SIG-M5 treated with dmso at 0.1 percent for 504 hours (cell line): ENCODE measurements around the gene SH3RF3.

Source experiments
- DNase-seq: peaks from one replicate; lab custom pipeline; 2025; ENCODE audit not compliant: unreplicated experiment; lab: John Stamatoyannopoulos, UW

The SH3RF3 gene

GRCh38 chr2:109427661-109428091, 298.7 kb downstream of the SH3RF3 start:
- no peak for DNase-seq

GRCh38 chr2:109428281-109428680, 299.3 kb downstream of the SH3RF3 start:
- DNase-seq: no peak

GRCh38 chr2:109428841-109429566, 300.0 kb downstream of the SH3RF3 start:
- no peak for DNase-seq

GRCh38 chr2:109429567-109430328, 300.7 kb downstream of the SH3RF3 start:
- no peak for DNase-seq

- DNase-seq: no peak
Measured at GRCh38 chr2:109430329-109430636, 301.3 kb downstream of the SH3RF3 start.

GRCh38 chr2:109432421-109432820, 303.4 kb downstream of the SH3RF3 start:
- DNase-seq: no peak

- DNase-seq: no peak
Measured at GRCh38 chr2:109433486-109433885, 304.5 kb downstream of the SH3RF3 start.

- no peak for DNase-seq
Measured at GRCh38 chr2:109433926-109434325, 304.9 kb downstream of the SH3RF3 start.

- no peak for DNase-seq
Measured at GRCh38 chr2:109434351-109434750, 305.3 kb downstream of the SH3RF3 start.

GRCh38 chr2:109435066-109435690, 306.2 kb downstream of the SH3RF3 start:
- no peak for DNase-seq

GRCh38 chr2:109435901-109436598, 307.0 kb downstream of the SH3RF3 start:
- no peak for DNase-seq

GRCh38 chr2:109436610-109437225, 307.7 kb downstream of the SH3RF3 start:
- no peak for DNase-seq

- DNase-seq: no peak
Measured at GRCh38 chr2:109437325-109438090, 308.5 kb downstream of the SH3RF3 start.

- no peak for DNase-seq
Measured at GRCh38 chr2:109438146-109438545, 309.1 kb downstream of the SH3RF3 start.

GRCh38 chr2:109438773-109439389, 309.9 kb downstream of the SH3RF3 start:
- no peak for DNase-seq

GRCh38 chr2:109439390-109439786, 310.4 kb downstream of the SH3RF3 start:
- no peak for DNase-seq

- DNase-seq: peak; percentile 15
Measured at GRCh38 chr2:109439986-109440385, 311.0 kb downstream of the SH3RF3 start.

- no peak for DNase-seq
Measured at GRCh38 chr2:109440499-109441156, 311.6 kb downstream of the SH3RF3 start.

GRCh38 chr2:109442715-109443319, 313.8 kb downstream of the SH3RF3 start:
- DNase-seq: no peak
